ENCODE results near the gene GSC2. TPM values are rescaled to one million over a fixed set of nuclear protein-coding genes. Genes with fewer than 3 reads are reported as not detected.
"Not testable (repeated sequence)": the region's sequence is repeated elsewhere in the genome, so short reads cannot be mapped to it uniquely, and the experiment has no call there.

GSC2 gene
- total and polyA plus RNA-seq, 9 of the 15 experiments (the other 6 are each of a cell fraction or from before 2014, with no cell fraction given) = not detected

GRCh38 chr22:19164425-19164824 lies 14.3 kb upstream of the GSC2 start (continued):
- no peak for TF ChIP-seq FOXO4 (CRISPR knock-in tag; IDR thresholded peaks at IDR 0.05)
- TF ChIP-seq ZEB2 (IDR thresholded peaks at IDR 0.05) = peak; percentile 65; the same call in 1 of the 2 replicates
- peak in 1 of 2 experiments; percentile 91; a peak in 2 of 3 replicates for TF ChIP-seq CBX3 (IDR thresholded peaks at IDR 0.05; ENCODE audit: borderline replicate concordance in 1 of 2, low read length in 2 of 2)
- TF ChIP-seq ZNF280A (IDR thresholded peaks at IDR 0.05; ENCODE audit: low read depth, partially characterized antibody) = peak; percentile 97
- no peak for TF ChIP-seq KAT2B (IDR thresholded peaks at IDR 0.05; ENCODE audit: low read depth, low read length)
- no peak for TF ChIP-seq ZFP1 (CRISPR knock-in tag; IDR thresholded peaks at IDR 0.05)
- no peak for TF ChIP-seq ARID2 (IDR thresholded peaks at IDR 0.05)

DNA sequence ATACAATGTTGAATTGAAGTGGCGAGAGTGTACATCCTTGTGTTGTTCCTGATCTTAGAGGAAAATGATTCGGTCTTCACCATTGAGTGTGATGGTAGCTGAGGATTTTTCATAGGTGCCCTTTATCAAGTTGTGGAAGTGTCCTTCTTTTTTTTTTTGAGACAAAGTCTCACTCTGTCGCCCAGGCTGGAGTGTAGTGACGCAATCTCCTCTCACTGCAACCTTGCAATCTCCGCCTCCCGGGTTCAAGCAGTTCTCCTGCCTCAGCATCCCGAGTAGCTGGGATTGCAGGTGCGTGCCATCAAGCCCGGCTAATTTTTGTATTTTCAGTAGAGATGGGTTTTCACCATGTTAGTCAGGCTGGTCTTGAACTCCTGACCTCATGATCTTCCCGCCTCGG lies 8.6 kb upstream of the GSC2 start:
- POLR2A ChIA-PET = interaction anchor here (0.7 to 6.8 kb wide), 5 partner anchors 9 to 321 kb away, joined by 3 to 64 read pairs (median 3); partner anchors contain the start of genes CDC45, ESS2 and UFD1
- H3K4me2 ChIP-seq (ENCODE audit: insufficient read depth, low read length); FAIRE-seq; H3K9ac ChIP-seq (ENCODE audit: insufficient read depth in 1 of 2, low read depth in 2 of 2, low read length in 2 of 2); H3K4me3 ChIP-seq; ATAC-seq; H3K36me3 ChIP-seq (ENCODE audit: control insufficient read depth, insufficient read depth, low read length); H3K4me1 ChIP-seq (replicated peaks in 1 of 2; ENCODE audit: control insufficient read depth in 2 of 2, insufficient read depth in 2 of 2, low read length in 2 of 2); CTCF ChIA-PET (ENCODE audit: low intra/inter-chr PET ratio); H3K27ac ChIP-seq (ENCODE audit: extremely low read depth, low read depth, low read length); H3K9me1 ChIP-seq (ENCODE audit: control insufficient read depth, insufficient read depth, low read length); intact Hi-C loops (cut with micrococcal nuclease); H2AFZ ChIP-seq (ENCODE audit: low read depth, low read length); H3K79me2 ChIP-seq (ENCODE audit: control insufficient read depth, insufficient read depth, low read length); H4K20me1 ChIP-seq (replicated peaks; ENCODE audit: control insufficient read depth, insufficient read depth, low read length); DNase-seq (ENCODE audit: extremely low read depth in 1 of 4, low spot score in 3 of 4); in situ Hi-C loops (cut with MboI); BruUV-seq (replicated peaks); H3K9me3 ChIP-seq (replicated peaks; ENCODE audit: control insufficient read depth, insufficient read depth, low read depth, low read length): not testable (repeated sequence)
- 20% methylated on average over 11 of the region's 11 CpGs for WGBS (ENCODE audit: insufficient coverage, low coverage, missing lambda C conversion rate)
- H3K27me3 ChIP-seq (ENCODE audit: control insufficient read depth in 2 of 2, insufficient read depth in 2 of 2, low read length in 2 of 2) = peaks cover 29 to 56% of the 10 kb centered on the region in 2 experiments
- TF ChIP-seq CEBPG (CRISPR knock-in tag; IDR thresholded peaks at IDR 0.05) (peak; percentile 73), CEBPG (tag; conservative IDR thresholded peaks at IDR 0.05 in 1 of 2, IDR thresholded peaks at IDR 0.05 in 1 of 2) (peak; percentile 44 to 74; a peak in 2 of 4 replicates), FOXA3 (CRISPR knock-in tag; conservative IDR thresholded peaks at IDR 0.05 in 1 of 2, IDR thresholded peaks at IDR 0.05 in 1 of 2) (peak in 1 of 2 experiments; percentile 52; a peak in 1 of 4 replicates), CEBPB (tag; IDR thresholded peaks at IDR 0.05) (peak; percentile 84)
- TF ChIP-seq, protein P1, sequence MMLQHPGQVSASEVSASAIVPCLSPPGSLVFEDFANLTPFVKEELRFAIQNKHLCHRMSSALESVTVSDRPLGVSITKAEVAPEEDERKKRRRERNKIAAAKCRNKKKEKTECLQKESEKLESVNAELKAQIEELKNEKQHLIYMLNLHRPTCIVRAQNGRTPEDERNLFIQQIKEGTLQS (IDR thresholded peaks at IDR 0.05) = peak; percentile 78
- TF ChIP-seq, protein P1 (CRISPR knock-in tag; conservative IDR thresholded peaks at IDR 0.05) = not testable (repeated sequence)

Data from K562 (cell line).